Stimulated activated CD4-positive, alpha-beta T cell treated with anti-CD3 and anti-CD28 coated beads, TNF-alpha, amount 100 ng/mL, for 24 hours (primary cell): ENCODE results near the gene RALGAPA2.

ENCODE experiments used
- DNase-seq, 3 experiments: peaks; one replicate each; pipeline ENCODE4 v3.0.0-alpha.2; 2020; ENCODE audit warnings: low read depth in 3 of 3

Gene RALGAPA2

DNA sequence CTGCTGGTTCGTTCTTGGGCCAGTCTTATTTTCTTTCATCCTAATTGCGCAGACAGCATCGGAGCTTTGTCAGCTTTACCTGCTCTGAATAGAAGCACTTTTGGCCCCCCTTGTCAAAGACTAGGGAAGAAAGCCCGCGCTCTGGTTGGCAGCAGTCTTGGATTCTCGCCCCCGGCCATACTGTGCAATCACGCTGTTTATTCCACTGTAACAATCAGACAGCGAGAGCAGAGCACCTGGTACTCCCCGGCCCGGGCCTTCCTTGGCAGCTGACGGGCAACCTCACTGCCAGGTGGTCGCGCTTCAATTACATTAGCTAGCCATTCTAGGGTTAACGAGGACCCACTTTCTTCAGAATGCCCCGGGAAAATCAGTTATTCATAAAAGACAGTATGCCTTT, 272.0 kb downstream of the RALGAPA2 start:
- DNase-seq, result no peak

DNA sequence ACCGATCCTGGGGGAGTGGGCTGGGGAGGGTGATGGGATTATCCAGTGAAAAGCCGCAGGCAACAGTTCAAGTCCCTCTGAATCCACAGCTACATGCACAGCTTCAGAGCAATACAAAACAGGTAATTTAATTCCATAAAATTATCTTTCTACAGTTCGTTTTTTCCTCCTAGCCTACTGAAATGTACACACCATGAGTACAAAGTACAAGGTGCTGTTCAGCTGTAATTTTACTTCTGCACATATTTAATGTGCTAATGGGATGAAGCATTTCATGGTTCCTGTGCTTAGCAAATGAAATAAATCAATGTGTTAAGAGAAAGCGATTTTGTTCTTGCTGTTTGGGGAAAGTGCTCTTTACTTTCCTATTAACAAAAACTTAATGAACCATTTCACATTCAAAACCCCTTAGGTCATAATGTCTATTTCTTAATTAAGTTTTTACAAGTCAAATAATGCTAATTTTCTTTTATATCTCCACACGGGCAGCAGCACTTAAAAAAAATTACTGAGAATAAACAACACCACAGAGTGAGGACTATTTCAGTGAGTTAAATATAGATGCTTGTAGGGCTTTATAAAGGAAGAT, 272.7 kb downstream of the RALGAPA2 start:
- DNase-seq, result no peak

DNA sequence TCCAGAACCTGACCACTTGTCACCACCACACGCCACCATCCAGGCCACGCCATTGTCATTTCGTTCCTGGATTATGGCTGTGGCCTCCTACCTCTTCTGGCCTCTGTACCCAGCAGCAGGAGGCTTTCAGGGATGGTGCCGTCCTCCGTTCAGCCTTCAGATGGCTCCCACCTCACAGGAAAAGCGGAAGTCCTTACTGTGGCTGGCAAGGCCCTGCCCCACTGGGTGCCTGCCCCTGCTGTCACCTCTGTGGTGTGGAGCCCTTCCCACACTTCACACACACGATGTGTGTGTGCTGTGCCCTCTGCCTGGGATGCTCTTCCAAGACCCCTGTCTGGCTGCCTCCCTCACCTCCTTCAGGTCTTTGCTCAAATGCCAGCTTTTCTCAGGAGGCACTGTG, 275.1 kb downstream of the RALGAPA2 start:
- DNase-seq, result no peak

DNA sequence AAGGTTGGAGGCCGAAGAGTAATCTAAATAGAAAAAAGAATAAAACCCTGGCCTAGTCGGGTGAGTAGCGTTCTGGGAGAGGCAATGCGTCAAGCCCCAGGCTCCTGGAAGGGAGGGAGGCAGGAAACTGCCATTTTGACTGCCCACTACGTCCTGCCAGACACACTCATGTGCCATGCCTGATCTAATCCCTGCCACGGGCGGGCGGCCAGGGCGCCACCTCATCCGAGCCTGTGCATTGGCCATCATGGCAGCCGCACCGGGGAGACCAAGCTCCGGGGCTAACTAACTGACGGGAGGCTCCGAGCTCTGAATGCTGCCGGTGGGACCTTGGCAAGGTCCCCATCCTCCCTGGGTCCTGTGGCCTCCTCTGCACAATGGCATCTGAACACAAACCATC, 275.8 kb downstream of the RALGAPA2 start:
- DNase-seq, result no peak

DNA sequence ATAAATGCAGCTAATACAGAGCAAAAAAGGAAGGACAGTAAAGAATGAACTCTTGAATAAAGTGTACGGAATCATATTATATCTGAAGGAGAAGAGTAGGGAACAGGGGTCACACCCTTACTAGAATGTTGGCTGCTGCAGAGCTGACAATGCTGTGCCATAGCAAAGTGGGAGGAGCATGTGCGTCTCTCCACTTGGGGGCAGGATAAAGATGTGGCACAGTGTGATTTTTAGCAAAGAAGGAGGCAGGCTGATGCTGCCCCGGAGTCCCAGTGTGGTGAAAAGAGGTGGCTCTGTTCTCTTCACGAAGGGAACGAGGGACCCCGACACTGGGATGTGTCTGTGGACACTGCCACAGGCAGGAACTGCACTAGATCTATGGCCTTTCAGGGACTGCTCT, 277.0 kb downstream of the RALGAPA2 start:
- DNase-seq, result no peak

DNA sequence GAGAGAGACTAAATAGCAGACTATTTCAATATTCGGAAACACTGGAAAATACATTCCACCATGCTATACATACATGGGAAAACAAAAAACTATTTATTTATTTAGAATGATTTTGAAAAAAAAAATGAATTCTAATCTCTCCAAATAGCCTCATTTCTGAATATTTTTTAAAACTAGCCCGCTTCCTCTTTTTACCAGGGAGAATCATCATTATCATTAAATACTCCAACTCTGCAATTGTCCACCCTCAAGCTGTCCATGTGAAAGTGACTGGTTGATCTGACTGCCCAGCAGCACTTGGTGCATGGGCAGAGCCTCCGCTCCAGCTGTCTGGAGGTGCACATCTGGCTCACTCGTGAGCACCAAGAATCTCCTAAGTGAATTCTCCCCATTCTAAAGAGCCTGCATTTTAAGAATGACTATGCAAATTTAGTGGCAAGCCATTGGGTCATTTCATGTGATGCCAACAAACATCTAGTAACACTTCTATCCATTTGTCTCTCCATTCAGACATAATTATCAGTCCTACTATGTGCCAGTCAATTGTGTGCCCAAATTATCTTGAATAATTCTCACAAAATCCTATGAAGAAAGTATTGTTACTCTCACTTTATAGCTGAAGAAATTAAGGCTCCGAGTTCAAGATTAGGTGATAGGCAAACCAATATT, 279.7 kb downstream of the RALGAPA2 start:
- DNase-seq, result no peak

DNA sequence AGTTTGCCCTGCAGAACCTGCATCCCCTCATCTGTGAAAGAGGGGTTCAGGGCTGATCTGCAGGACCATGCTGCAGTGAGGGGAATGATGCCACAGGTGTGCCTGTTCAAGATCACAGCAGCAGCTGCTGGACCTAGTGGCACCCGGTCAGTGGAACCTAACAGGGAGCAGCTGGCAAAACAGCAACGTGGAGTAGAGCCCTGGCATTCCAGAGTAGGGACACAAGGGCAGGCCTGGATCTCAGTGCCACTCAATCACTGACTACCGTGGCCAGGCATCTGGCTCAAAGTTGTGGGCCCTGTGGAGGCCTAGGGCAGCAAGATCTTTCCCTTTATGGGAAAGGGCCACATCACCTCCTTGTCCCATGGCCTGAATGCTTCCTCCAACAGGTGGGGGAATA, 282.4 kb downstream of the RALGAPA2 start:
- DNase-seq, result no peak

DNA sequence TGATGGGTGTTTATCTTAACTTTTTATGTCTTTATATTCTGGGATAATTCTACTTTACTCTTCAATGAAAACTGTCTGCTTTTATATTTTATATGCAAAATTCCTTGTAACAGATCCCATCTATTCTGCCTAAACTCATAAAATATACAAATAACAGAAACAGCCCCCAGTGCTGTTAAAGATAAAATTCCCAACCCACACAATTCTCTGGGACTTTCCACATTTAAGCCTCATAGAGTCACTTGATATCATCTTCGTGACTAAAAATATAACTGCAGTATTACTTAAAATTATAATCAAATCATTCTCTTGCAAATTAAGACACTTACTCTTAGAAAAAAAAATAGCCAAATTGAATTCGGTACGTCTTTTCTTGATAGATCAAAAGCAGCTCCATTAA, 284.4 kb downstream of the RALGAPA2 start:
- no peak for DNase-seq

DNA sequence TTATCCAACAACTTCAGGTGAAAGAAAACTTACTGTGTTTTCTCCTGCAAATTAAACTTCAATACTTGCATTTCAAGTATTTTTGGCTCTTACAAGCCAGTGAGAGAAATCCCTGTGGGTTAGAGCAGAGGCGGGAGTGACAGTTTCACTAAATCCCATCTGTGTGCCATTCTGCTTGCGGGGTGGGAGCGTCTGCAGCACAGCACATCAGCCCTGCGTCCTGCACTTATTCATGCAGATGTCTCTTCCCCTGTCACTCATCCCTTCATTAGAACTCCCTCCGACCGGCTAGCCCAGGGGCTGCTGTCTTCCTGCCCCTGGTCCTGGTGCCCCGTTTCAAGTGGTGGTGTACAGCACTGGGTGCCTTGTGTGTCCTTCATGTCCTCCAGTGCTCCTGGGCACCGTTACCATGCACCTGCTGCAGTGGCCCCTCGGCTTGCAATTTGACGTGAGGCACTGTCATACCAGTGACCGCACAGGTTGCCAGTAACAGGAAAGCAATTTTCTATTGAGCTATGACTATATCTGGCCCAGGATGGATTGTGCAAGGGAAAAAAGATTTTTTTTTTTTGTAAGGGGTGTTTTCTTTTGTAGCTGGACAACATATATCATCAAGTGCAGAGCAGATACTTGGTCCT, 285.1 kb downstream of the RALGAPA2 start:
- no peak for DNase-seq

DNA sequence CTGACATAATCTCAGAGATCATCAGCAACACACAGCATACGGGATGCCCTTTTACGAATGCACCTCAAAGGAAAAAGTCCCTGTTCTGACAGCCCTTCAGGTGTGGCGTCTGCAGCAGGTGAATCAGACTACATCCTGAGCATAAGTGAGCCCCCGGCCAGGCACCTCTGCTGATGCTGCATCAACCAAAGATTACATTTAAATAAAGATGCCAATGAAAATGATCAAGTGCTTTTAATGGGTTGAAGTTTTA, 285.9 kb downstream of the RALGAPA2 start:
- no peak for DNase-seq

DNA sequence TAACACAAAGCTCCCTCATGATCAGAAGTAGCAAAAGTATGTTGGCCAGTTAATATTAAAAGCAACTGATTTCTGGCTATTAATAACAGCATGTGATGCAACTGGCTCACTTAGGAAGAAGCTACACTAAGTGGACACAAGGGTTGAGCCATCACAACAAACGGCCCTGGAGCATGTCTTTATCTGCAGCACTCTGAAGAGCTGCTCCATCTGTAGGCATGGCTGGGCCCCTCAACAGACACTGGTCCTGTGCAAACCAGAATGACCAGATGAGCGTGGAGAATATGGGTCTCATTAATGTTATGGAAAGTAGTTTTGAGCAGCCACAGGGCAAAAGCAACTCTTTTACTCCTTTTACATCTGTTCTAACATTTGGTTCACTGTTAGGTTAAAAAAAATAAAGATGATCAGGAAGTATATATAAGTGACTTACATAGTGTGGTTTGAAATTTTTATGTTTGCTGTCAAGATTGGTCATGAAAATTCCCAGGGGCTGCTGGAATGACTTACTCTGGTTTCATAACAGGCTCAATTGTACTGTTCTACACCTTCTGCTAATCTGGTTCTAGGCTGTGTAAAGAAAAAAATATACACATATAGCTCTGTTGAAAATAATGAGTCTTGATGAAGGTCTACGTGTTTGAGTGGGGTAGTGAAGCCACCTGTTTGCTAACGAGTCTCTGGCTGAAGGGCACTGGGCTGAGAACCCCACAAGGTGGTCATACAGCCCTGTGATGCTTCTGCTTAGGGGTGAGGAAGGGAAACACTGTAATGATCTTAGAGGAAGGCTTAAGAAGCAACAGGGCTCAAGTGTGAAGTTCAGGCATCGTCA, 286.4 kb downstream of the RALGAPA2 start:
- no peak for DNase-seq

DNA sequence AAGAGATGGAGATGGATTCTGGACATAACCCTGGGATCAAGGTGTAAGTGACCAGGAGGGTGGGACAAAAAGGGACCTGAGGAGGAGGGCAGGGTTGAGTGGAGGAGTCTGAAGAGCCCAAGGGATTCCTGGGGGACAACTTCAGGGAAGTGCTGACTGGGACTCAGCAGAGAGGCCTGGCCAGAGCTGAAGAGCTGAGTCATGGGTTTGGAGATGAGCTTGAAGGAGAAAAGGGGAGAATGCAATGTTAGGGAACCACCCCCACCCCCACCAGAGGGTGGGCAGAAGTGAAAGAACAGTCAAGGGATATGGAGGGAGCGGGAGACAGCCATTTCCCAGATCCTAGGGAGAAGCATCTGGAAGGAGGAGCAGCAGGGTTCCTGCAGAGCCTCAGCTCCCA, 289.3 kb downstream of the RALGAPA2 start:
- DNase-seq, result no peak

DNA sequence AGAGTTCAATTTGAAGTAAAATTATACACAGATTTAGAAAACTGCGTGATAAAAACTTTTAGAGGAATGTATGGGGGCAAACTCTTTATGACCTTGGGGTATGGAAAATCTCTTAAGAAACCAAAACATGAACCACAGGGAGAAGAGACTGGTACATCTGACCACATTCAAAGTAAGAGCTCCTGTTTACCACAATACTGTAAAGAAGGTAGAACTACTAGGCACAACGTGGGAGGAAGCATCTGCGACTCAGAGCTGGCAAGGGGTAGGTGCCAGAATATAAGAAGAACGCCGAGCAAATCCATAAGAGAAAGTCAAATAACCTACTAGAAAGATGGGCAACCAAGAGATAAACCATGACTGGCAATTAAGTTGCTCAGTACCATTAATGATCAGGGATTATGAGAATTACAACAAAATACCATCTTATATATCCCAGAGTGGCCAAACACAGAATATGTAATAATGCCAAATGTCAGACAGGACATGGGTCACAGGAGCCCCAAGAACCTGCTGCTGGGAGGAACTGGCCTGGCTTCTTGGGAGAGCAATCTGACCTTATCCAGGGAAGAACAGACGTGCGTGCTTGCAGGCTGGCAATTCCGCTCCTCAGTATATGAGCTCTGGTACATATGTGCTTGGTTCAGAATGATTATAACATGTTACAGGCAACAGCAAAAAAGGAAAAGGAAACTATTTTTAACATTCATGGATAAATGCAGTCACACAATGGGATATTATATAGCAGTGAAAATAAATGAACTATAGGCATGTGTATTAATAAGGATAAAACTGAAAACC, 294.4 kb downstream of the RALGAPA2 start:
- no peak for DNase-seq

DNA sequence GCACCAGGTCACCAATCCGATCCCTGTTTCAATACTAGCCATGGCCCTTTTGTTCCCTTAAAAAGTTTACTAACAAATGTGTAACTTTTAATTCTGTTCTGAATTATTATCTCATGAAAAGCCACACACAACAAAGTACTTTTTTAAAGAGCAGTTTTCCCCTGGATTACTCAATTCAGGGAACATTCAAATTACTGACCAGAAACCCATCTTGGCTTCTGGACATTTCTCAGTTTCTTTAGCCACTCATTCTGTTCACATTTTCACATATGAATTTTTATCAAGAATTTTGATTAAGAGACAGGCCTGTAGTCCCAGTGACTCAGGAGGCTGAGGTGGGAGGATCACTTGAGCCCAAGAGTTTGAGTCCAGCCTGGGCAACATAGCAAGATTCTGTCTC, 297.1 kb downstream of the RALGAPA2 start:
- no peak for DNase-seq

DNA sequence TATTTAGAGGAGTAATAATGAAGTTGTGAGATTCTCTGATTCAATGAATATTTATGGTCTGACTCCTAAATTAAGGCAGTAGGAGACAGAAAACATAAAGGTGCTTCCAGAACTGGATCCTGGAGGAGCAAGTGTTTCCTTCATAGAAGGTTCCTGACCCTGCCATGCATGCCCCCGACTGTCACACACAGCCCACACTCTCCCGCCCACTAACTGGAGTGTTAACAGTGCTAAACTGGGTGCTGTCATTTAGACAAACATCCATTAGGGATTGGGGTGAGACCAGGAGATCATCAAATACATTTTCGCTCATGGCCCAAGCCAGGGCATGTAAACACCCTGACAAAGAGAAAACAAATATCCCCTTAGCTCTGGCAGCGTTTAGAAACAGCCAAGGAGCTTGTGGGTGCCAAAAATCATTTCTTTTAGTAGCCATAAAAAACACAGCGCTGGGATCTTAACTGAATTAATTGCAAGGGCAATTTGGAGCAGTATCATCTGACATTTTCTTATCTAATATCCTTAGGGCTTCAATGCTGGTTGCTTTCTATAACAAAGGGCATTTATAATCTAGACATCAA, 297.7 kb downstream of the RALGAPA2 start:
- DNase-seq, result no peak

DNA sequence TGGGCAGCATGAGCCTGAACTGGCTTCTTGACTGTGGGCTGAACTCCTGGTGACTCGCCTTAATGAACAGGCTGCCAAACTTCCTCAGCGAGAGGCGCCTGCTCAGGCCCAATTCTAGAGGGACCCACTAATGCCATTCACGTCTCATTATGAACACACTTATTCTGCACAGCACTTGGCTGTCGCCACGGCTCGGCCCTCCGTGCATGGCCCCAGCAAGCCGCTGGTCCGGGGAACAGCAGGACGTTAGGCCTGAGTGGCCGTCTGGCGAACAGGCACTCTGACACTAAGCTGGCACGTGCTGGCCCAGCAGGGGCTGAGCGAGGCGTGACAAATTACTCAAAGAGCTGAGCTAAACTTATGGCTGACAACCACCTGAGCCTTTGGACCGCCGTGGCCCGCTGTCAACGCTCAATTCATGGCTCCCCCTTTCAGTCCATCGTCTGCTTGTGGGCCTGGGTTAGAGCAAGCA, 298.6 kb downstream of the RALGAPA2 start:
- DNase-seq, result no peak

DNA sequence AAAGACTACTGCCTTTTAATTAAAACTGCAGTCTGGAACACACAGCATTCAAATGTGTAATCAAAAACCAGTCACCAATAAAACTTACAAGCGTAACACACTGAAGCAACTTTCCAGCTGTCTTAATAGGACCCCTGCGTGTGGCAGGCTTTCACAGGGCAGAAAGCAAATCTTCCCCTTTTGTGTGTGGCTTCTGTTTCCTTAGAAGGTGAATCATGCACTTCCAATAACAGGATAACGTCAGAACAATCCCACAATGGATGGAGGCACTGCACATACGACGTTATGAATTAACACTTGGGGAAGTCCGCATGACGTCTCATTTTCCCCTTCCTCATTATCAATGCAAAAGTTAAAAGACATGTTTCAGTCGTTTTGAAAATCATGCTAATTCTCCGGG, 299.7 kb downstream of the RALGAPA2 start:
- DNase-seq, result peak in 1 of 3 experiments; percentile 18

DNA sequence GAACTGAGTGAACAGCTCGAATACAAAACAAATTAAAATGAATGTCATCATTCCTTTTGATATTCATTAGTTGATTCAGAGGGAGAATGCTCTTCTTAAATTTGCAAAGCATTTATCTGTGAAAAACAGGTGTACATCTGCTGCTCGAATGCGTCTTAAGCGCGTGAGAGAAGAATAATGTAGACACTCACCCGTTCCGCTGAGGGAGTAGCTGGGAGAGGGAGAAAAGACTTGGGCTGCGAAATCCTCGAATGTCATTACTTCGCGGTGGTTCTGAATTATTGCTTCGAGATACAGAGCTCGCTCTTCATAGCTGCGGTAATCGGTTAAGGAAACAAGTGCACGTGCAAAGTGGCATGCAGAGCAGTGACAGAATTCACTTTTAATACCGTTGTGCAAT, 300.6 kb downstream of the RALGAPA2 start:
- DNase-seq, result no peak

DNA sequence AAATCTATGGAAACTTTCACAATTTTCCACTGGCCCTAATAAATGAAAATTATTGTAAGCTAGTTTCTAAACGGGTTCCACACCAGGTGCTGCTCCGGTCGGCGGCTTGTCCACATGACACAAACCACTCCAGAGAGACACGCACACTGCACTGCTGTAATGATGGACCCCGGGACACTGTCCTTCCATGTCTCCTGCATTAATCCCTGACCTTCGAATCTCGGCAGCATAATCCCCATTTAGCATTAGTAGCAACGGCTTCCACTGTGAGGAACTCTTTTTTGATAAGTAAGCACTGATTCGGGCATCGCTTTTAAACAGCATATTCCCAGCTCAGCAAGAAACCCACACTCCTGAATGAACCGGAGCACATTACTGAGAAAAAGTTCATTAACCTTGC, 301.0 kb downstream of the RALGAPA2 start:
- DNase-seq, result no peak

DNA sequence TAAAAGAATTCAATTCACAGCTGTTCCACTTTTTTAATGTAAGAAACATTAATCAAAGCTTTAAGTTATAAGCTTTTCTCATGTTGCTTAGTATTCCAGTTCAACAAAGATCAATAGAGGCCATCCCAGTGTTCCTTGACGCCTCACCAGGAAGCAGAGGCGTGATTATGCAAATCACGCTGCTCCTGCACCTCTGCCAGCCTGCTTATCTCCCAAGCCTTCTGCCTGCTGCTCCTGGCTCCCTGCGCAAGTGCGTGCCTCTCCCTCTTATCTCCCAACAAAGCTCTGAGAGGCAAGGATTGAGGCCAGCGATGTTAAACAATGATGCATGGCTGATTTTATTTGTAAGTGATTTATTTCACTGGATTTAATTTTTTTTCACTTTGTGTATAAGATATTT, 301.8 kb downstream of the RALGAPA2 start:
- DNase-seq, result no peak

DNA sequence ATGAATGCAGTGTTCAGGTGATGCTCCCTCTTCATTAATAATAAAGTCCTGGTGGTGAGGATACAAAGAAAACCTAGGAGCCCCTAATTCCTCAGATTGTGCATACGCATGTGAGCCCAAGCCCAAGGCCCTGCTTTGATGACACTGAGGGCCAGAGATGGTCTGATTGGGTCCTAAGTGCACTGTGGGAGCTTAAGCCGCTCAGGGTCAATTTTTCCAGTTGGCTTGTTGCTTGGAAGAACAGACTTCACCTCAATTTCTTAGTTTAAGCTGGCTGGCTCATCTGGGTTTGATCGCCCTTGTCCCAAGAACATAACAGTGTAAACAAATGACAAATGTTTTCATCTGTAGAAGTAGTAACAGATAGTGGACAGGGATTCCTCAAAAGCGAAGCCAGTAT, 303.1 kb downstream of the RALGAPA2 start:
- no peak for DNase-seq
